ENCODE results near the gene MYO18B.

The MYO18B gene

GRCh38 chr22:25884121-25884520 is 142.1 kb downstream of the MYO18B start:
- TF ChIP-seq CTCF (IDR thresholded peaks at IDR 0.05; ENCODE audit: insufficient read depth, low read length, poor library complexity, severe bottlenecking): no peak
- H3K36me3 ChIP-seq (ENCODE audit: control insufficient read depth, insufficient read depth, low read length): no peaks in the 10 kb centered on the region
- H3K27me3 ChIP-seq (replicated peaks; ENCODE audit: control insufficient read depth, insufficient read depth, low read length): peaks cover 1% of the 10 kb centered on the region; the same call in 1 of the 2 replicates
- H3K4me3 ChIP-seq (replicated peaks; ENCODE audit: low read depth, low read length): no peak overlapping the region
- no peak for DNase-seq (ENCODE audit: extremely low read depth, insufficient read length)

GRCh38 chr22:25888399-25889054 is 146.5 kb downstream of the MYO18B start:
- Histone ChIP-seq H3K27me3 (replicated peaks; ENCODE audit: control insufficient read depth, insufficient read depth, low read length) (peaks cover 3% of the 10 kb centered on the region), H3K4me3 (replicated peaks; ENCODE audit: low read depth, low read length) (no peak overlapping the region), H3K36me3 (ENCODE audit: control insufficient read depth, insufficient read depth, low read length) (no peaks in the 10 kb centered on the region)
- no peak for DNase-seq (ENCODE audit: extremely low read depth, insufficient read length)
- TF ChIP-seq CTCF (IDR thresholded peaks at IDR 0.05; ENCODE audit: insufficient read depth, low read length, poor library complexity, severe bottlenecking): no peak

- no peak for TF ChIP-seq CTCF (IDR thresholded peaks at IDR 0.05; ENCODE audit: insufficient read depth, low read length, poor library complexity, severe bottlenecking)
- H3K36me3 ChIP-seq (ENCODE audit: control insufficient read depth, insufficient read depth, low read length): no peaks in the 10 kb centered on the region
- no peak overlapping the region for H3K4me3 ChIP-seq (replicated peaks; ENCODE audit: low read depth, low read length)
- H3K27me3 ChIP-seq (replicated peaks; ENCODE audit: control insufficient read depth, insufficient read depth, low read length): peaks cover 3% of the 10 kb centered on the region
- no peak for DNase-seq (ENCODE audit: extremely low read depth, insufficient read length)
Measured at GRCh38 chr22:25890651-25891050, 148.7 kb downstream of the MYO18B start.

GRCh38 chr22:25892678-25893077 is 150.7 kb downstream of the MYO18B start:
- Histone ChIP-seq H3K36me3 (ENCODE audit: control insufficient read depth, insufficient read depth, low read length) (no peaks in the 10 kb centered on the region), H3K27me3 (replicated peaks; ENCODE audit: control insufficient read depth, insufficient read depth, low read length) (peaks cover 2% of the 10 kb centered on the region), H3K4me3 (replicated peaks; ENCODE audit: low read depth, low read length) (no peak overlapping the region)
- no peak for DNase-seq (ENCODE audit: extremely low read depth, insufficient read length)
- peak; percentile 6 for TF ChIP-seq CTCF (IDR thresholded peaks at IDR 0.05; ENCODE audit: insufficient read depth, low read length, poor library complexity, severe bottlenecking)

GRCh38 chr22:25895678-25896077 is 153.7 kb downstream of the MYO18B start:
- peaks cover 2% of the 10 kb centered on the region for H3K27me3 ChIP-seq (replicated peaks; ENCODE audit: control insufficient read depth, insufficient read depth, low read length)
- no peak for TF ChIP-seq CTCF (IDR thresholded peaks at IDR 0.05; ENCODE audit: insufficient read depth, low read length, poor library complexity, severe bottlenecking)
- H3K36me3 ChIP-seq (ENCODE audit: control insufficient read depth, insufficient read depth, low read length): no peaks in the 10 kb centered on the region
- no peak for DNase-seq (ENCODE audit: extremely low read depth, insufficient read length)
- H3K4me3 ChIP-seq (replicated peaks; ENCODE audit: low read depth, low read length): no peak overlapping the region

- no peaks in the 10 kb centered on the region; the same call in 1 of the 2 replicates for H3K27me3 ChIP-seq (replicated peaks; ENCODE audit: control insufficient read depth, insufficient read depth, low read length)
- DNase-seq (ENCODE audit: extremely low read depth, insufficient read length): no peak
- TF ChIP-seq CTCF (IDR thresholded peaks at IDR 0.05; ENCODE audit: insufficient read depth, low read length, poor library complexity, severe bottlenecking): peak; percentile 40
- no peak overlapping the region for H3K4me3 ChIP-seq (replicated peaks; ENCODE audit: low read depth, low read length)
- no peaks in the 10 kb centered on the region for H3K36me3 ChIP-seq (ENCODE audit: control insufficient read depth, insufficient read depth, low read length)
Measured at GRCh38 chr22:25896098-25896497, 154.1 kb downstream of the MYO18B start.

Measured in GM06990 (cell line).